GM23248 (cell line): ENCODE data around the gene OR5AN1. TPM values are rescaled to one million over a fixed set of nuclear protein-coding genes. Genes with fewer than 3 reads are reported as not detected.
"Not testable (repeated sequence)": the region's sequence is repeated elsewhere in the genome, so short reads cannot be mapped to it uniquely, and the experiment has no call there.

ENCODE experiments used
- DNase-seq: peaks from one replicate; pipeline ENCODE4 v3.0.0-alpha.2; 2015
- H2AFZ ChIP-seq: fragments of 200-600 bp; sonication (generic); 2 replicates; pipeline ENCODE4 v1.6.1; 2016; ENCODE audit warnings: antibody characterized with exemption
- H3F3A ChIP-seq: fragments of 200-600 bp; sonication (generic); 2 replicates; pipeline ENCODE4 v1.6.1; 2016; ENCODE audit warnings: mild to moderate bottlenecking, antibody characterized with exemption, mixed run types; ENCODE audit not compliant: insufficient read depth
- H3K27ac ChIP-seq: fragments of 200-600 bp; sonication (generic); 2 replicates; pipeline ENCODE4 v1.5.1; 2016; ENCODE audit warnings: mild to moderate bottlenecking
- H3K27me3 ChIP-seq: fragments of 200-600 bp; sonication (generic); replicated peaks from 2 replicates; pipeline ENCODE4 v1.6.1; 2016; ENCODE audit warnings: mild to moderate bottlenecking; ENCODE audit not compliant: insufficient read depth
- H3K36me3 ChIP-seq: fragments of 200-600 bp; sonication (generic); 2 replicates; pipeline ENCODE4 v1.6.1; 2016; ENCODE audit warnings: low read depth, mild to moderate bottlenecking
- H3K4me1 ChIP-seq: fragments of 200-600 bp; sonication (generic); 2 replicates; pipeline ENCODE4 v1.6.1; 2016; ENCODE audit warnings: mild to moderate bottlenecking; ENCODE audit not compliant: insufficient read depth
- H3K4me2 ChIP-seq: fragments of 200-600 bp; sonication (generic); one replicate; pipeline ENCODE4 v1.6.1; 2016; ENCODE audit warnings: mild to moderate bottlenecking; ENCODE audit not compliant: unreplicated experiment
- H3K4me3 ChIP-seq: fragments of 200-600 bp; sonication (generic); 2 replicates; pipeline ENCODE4 v1.5.1; 2016; ENCODE audit warnings: mild to moderate bottlenecking
- H3K79me2 ChIP-seq: fragments of 200-600 bp; sonication (generic); 2 replicates; pipeline ENCODE4 v1.6.1; 2016; ENCODE audit warnings: mild to moderate bottlenecking; ENCODE audit not compliant: insufficient read depth
- H3K9ac ChIP-seq: fragments of 200-600 bp; sonication (generic); 2 replicates; pipeline ENCODE4 v1.6.1; 2016; ENCODE audit warnings: mild to moderate bottlenecking
- H3K9me2 ChIP-seq: fragments of 200-600 bp; sonication (generic); 2 replicates; pipeline ENCODE4 v1.6.1; 2016; ENCODE audit warnings: mixed run types, mild to moderate bottlenecking, moderate library complexity; ENCODE audit not compliant: insufficient read depth
- H3K9me3 ChIP-seq: fragments of 200-600 bp; sonication (generic); one replicate; pipeline ENCODE4 v1.6.1; 2017; ENCODE audit warnings: low read depth
- H4K20me1 ChIP-seq: fragments of 200-600 bp; sonication (generic); 2 replicates; pipeline ENCODE4 v1.6.0; 2016; ENCODE audit not compliant: insufficient read depth
- EZH2 ChIP-seq: fragments of 200-600 bp; sonication (generic); IDR thresholded peaks from 2 replicates; pipeline ENCODE4 v1.6.1; 2018; ENCODE audit warnings: antibody characterized with exemption, mild to moderate bottlenecking; ENCODE audit not compliant: insufficient read depth, poor library complexity, severe bottlenecking
- EZH2phosphoT487 ChIP-seq: fragments of 200-600 bp; sonication (generic); IDR thresholded peaks from 2 replicates; pipeline ENCODE4 v1.6.1; 2018; ENCODE audit warnings: antibody characterized with exemption, moderate library complexity, mild to moderate bottlenecking, low read depth; ENCODE audit not compliant: insufficient read depth
- WGBS, 2 experiments: methylation state at CpG; one replicate each; pipeline ENCODE4 v1.1.6; 2015 to 2017; ENCODE audit warnings: low lambda C conversion rate in 2 of 2, low coverage in 1 of 2; ENCODE audit errors: missing lambda C conversion rate in 2 of 2; 5-methylcytosine and 5-hydroxymethylcytosine counted together
- in situ Hi-C: fragments of 300-500 bp; cut with MboI; formaldehyde crosslinking; loops from 2 replicates; pipeline ENCODE4 v1.15.0; 2020
- polyA plus RNA-seq: library from polyadenylated mRNA; unstranded; fragments of >200 nt; fragmentation: Nextera tagmentation; extraction: Ambion mirVana; gene quantifications from 2 replicates; pipeline ENCODE4 v1.2.1, GENCODE V29; 2016
- total RNA-seq: library from RNA; depleted of rRNA; stranded (reverse); fragments of >200 nt; shearing (Covaris generic); gene quantifications from 2 replicates; pipeline ENCODE4 v1.2.3, GENCODE V29; 2014

Gene OR5AN1
- total and polyA plus RNA-seq, 2 experiments from 2014 or later: not detected

DNA sequence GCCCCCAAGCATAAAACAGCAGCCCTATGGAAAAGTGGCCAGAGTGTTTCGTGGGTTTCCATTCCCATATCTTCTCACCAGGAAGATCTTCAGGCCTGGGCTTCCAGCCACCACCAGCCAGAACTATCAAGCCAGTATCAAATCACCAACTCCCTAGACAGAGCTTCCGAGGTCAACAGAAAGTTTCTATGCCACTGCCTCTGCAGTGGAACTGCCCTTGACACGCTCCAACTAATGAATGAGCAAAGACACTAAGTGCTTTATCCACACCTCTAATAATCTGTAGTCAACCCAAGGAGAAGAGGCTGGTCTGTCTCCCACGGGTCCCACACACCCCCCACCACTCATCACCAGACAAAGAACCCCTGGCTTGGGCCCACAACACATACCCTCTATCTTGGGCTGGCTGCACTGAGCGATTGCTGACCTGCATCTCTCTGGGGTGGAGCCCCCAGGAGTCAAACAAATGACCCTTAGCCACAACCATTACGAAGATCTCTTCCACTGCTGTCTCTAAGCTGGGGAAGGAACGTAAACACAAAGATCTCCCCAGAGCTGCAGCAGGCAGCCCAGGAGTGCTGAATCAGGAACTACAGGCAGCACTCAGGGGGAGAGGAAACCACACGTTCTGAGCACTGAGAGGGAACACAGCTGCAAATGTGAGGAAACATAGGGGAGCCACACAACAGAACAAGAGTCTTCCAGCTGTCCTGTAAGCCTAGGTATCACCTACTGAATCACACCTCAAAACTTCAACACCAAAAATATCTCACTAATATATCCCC, 9.7 kb downstream of the OR5AN1 start:
- H3K27ac ChIP-seq: no peak overlapping the region
- H3K9me3 ChIP-seq: no peaks in the 10 kb centered on the region
- in situ Hi-C loops: no loop called here
- H3K9ac ChIP-seq: no peak overlapping the region
- no peak overlapping the region for H3K4me2 ChIP-seq
- no peaks in the 10 kb centered on the region for H3K79me2 ChIP-seq
- 3 to 8% methylated on average over 8 of the region's 8 CpGs for WGBS, 2 experiments
- no peaks in the 10 kb centered on the region for H3K36me3 ChIP-seq
- no peaks in the 10 kb centered on the region for H3K4me1 ChIP-seq
- TF ChIP-seq EZH2: no peak
- TF ChIP-seq EZH2phosphoT487: no peak
- H3K9me2 ChIP-seq: no peaks in the 10 kb centered on the region
- H3K4me3 ChIP-seq: no peak overlapping the region
- no peaks in the 10 kb centered on the region for H3K27me3 ChIP-seq
- no peaks in the 10 kb centered on the region for H4K20me1 ChIP-seq
- H2AFZ ChIP-seq: no peak overlapping the region
- no peak for DNase-seq
- no peaks in the 10 kb centered on the region for H3F3A ChIP-seq

DNA sequence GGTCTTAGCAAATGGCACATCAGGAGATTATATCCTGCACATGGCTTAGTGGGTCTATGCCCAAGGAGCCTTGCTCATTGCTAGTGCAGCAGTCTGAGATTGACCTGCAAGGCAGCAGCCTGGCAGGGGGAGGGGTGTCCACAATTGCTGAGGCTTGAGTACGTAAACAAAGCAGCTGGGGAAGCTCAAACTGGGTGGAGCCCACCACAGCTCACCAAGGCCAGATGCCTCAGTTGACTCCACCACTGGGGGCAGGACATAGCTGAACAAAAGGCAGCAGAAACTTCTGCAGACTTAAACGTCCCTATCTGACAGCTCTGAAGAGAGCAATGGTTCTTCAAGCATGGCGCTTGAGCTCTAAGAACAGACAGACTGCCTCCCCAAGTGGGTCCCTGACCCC, 13.6 kb downstream of the OR5AN1 start:
- H3K4me3 ChIP-seq, H3K9ac ChIP-seq, H3F3A ChIP-seq, H3K4me2 ChIP-seq, in situ Hi-C loops, DNase-seq, H4K20me1 ChIP-seq, H3K9me3 ChIP-seq, H3K36me3 ChIP-seq, H3K27me3 ChIP-seq, H3K27ac ChIP-seq, H3K4me1 ChIP-seq, H3K9me2 ChIP-seq, H2AFZ ChIP-seq, H3K79me2 ChIP-seq: not testable (repeated sequence)
- WGBS, 2 experiments: 5 to 8% methylated on average over 3 of the region's 3 CpGs

DNA sequence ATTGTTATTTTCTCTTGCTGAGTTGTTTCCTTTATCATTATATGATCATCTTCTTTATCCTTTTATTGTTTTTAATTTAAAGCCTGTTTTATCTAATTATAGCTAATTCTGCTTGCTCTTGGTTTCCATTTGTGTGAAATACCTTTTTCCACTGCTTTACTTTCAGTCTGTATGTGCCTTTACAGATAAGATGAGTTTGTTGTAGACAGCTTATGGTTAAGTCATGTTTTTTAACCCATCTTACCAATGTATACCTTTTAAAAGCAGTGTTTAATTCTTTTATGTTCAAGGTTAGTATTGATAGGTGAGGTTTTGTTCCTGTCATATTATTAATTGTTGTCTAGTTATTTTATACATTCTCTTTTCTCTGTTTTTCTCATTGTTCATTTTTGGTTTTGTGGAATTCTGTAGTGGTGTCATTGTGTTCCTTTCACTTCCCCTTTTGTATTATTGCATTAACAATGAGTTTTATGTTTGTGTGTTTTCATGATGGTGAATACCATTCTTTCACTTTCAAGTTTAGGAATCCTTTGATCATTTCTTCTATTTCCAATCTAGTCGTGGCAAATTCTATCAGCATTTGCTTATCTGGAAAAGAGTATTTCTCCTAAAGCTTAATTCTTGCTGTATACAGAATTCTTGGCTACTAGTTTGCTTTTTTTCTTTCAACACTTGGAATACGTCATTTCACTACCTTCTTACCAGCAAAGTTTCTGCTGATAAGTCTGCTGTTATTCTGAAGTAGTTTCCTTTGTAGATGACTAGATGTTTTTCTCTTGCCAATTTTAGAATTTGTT, 21.8 kb downstream of the OR5AN1 start:
- H4K20me1 ChIP-seq: no peaks in the 10 kb centered on the region
- no peaks in the 10 kb centered on the region for H3K79me2 ChIP-seq
- no peak overlapping the region for H3K27ac ChIP-seq
- H3K9ac ChIP-seq: no peak overlapping the region
- H3K4me3 ChIP-seq: no peak overlapping the region
- peaks cover 5% of the 10 kb centered on the region for H3K9me3 ChIP-seq
- in situ Hi-C loops: no loop called here
- TF ChIP-seq EZH2phosphoT487 (no peak), EZH2 (no peak)
- DNase-seq: no peak
- no peak overlapping the region for H3K4me2 ChIP-seq
- no peaks in the 10 kb centered on the region for H3F3A ChIP-seq
- H3K27me3 ChIP-seq: no peaks in the 10 kb centered on the region
- WGBS, 2 experiments: 9 to 10% methylated on average over 2 of the region's 2 CpGs
- no peaks in the 10 kb centered on the region for H3K4me1 ChIP-seq
- H3K9me2 ChIP-seq: no peaks in the 10 kb centered on the region
- no peaks in the 10 kb centered on the region for H3K36me3 ChIP-seq
- no peak overlapping the region for H2AFZ ChIP-seq

DNA sequence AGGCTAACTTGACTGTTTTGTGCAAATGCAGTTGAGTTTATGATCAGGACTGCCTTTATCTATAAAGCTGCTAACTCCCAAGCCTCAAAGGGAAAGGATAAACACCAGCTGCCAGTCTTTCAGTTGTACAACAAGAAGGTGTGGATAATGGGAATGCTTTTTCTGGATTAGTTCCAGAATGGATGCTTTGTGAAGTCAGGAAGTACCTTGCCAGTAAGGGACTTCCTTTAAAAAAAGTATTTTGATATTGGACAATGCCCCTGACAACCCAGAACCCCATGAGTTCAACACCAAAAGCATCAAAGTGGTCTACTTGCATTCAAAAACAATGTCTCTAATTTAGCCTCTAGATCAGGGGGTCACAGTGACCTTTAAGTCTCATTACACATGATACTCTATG, 35.5 kb downstream of the OR5AN1 start:
- Histone ChIP-seq H3K27ac (no peak overlapping the region), H3K4me3 (no peak overlapping the region), H3K9me2 (no peaks in the 10 kb centered on the region), H3K27me3 (no peaks in the 10 kb centered on the region), H3K4me2 (no peak overlapping the region), H3K4me1 (no peaks in the 10 kb centered on the region), H4K20me1 (no peaks in the 10 kb centered on the region), H3K36me3 (no peaks in the 10 kb centered on the region), H3K79me2 (no peaks in the 10 kb centered on the region), H3K9ac (no peak overlapping the region), H2AFZ (no peak overlapping the region), H3F3A (no peaks in the 10 kb centered on the region), H3K9me3 (no peaks in the 10 kb centered on the region)
- no peak for DNase-seq
- in situ Hi-C loops: no loop called here
- TF ChIP-seq EZH2phosphoT487 (no peak), EZH2 (no peak)
